ENCODE measurements around the gene PPRC1. TPM values are rescaled to one million over a fixed set of nuclear protein-coding genes. Genes with fewer than 3 reads are reported as not detected.
A peak's percentile ranks its signal among the peaks of the same experiment; 100 is the strongest.

Gene PPRC1
- 7.8 and 10.0 TPM in 2 replicates for total RNA-seq

- H3K27me3 ChIP-seq (ENCODE audit: control insufficient read depth, insufficient read depth, low read length): no peaks in the 10 kb centered on the region
- DNase-seq (ENCODE audit: low read depth) (peak; percentile 96), FAIRE-seq (peak; percentile 28)
- peak within 1 kb of the TSS; percentile 100 for H3K4me3 ChIP-seq (ENCODE audit: low read depth, low read length)
- peaks cover 3% of the 10 kb centered on the region for H3K36me3 ChIP-seq (ENCODE audit: control insufficient read depth, insufficient read depth, low read length)
- TF ChIP-seq CTCF (IDR thresholded peaks at IDR 0.05; ENCODE audit: insufficient read depth, low read length, severe bottlenecking): peak; percentile 87
These were observed at the start of gene PPRC1 for GRCh38 chr10:102132563-102133372. Gene PPRC1 (plus strand): TSS chr10:102133040. CDS start chr10:102133069, 29 bp downstream.

GRCh38 chr10:102083541-102083940, 49.3 kb upstream of the PPRC1 start:
- no peak overlapping the region for H3K4me3 ChIP-seq (ENCODE audit: low read depth, low read length)
- H3K27me3 ChIP-seq (ENCODE audit: control insufficient read depth, insufficient read depth, low read length): no peaks in the 10 kb centered on the region
- TF ChIP-seq CTCF (IDR thresholded peaks at IDR 0.05; ENCODE audit: insufficient read depth, low read length, severe bottlenecking): no peak
- FAIRE-seq: no peak
- no peak for DNase-seq (ENCODE audit: low read depth)
- H3K36me3 ChIP-seq (ENCODE audit: control insufficient read depth, insufficient read depth, low read length): no peaks in the 10 kb centered on the region

- H3K27me3 ChIP-seq (ENCODE audit: control insufficient read depth, insufficient read depth, low read length): no peaks in the 10 kb centered on the region
- no peak for DNase-seq (ENCODE audit: low read depth)
- no peak overlapping the region for H3K4me3 ChIP-seq (ENCODE audit: low read depth, low read length)
- H3K36me3 ChIP-seq (ENCODE audit: control insufficient read depth, insufficient read depth, low read length): no peaks in the 10 kb centered on the region
- TF ChIP-seq CTCF (IDR thresholded peaks at IDR 0.05; ENCODE audit: insufficient read depth, low read length, severe bottlenecking): no peak
- FAIRE-seq: no peak
These were observed 47.5 kb upstream of the PPRC1 start for GRCh38 chr10:102085336-102085735.

GRCh38 chr10:102086196-102086595, 46.6 kb upstream of the PPRC1 start:
- Histone ChIP-seq H3K27me3 (ENCODE audit: control insufficient read depth, insufficient read depth, low read length) (no peaks in the 10 kb centered on the region), H3K36me3 (ENCODE audit: control insufficient read depth, insufficient read depth, low read length) (no peaks in the 10 kb centered on the region), H3K4me3 (ENCODE audit: low read depth, low read length) (no peak overlapping the region)
- FAIRE-seq: no peak
- DNase-seq (ENCODE audit: low read depth): no peak
- TF ChIP-seq CTCF (IDR thresholded peaks at IDR 0.05; ENCODE audit: insufficient read depth, low read length, severe bottlenecking): no peak

- DNase-seq (ENCODE audit: low read depth): peak; percentile 28
- Histone ChIP-seq H3K4me3 (ENCODE audit: low read depth, low read length) (no peak overlapping the region), H3K27me3 (ENCODE audit: control insufficient read depth, insufficient read depth, low read length) (no peaks in the 10 kb centered on the region), H3K36me3 (ENCODE audit: control insufficient read depth, insufficient read depth, low read length) (no peaks in the 10 kb centered on the region)
- FAIRE-seq: no peak
- no peak for TF ChIP-seq CTCF (IDR thresholded peaks at IDR 0.05; ENCODE audit: insufficient read depth, low read length, severe bottlenecking)
These were observed 42.1 kb upstream of the PPRC1 start for GRCh38 chr10:102090772-102091171.
